Measurements from ENCODE around the gene CDH24. TPM values are rescaled to one million over a fixed set of nuclear protein-coding genes. Genes with fewer than 3 reads are reported as not detected.

Gene CDH24
- total and polyA plus RNA-seq, 9 of the 15 experiments (the other 6 are each of a cell fraction or from before 2014, with no cell fraction given): 0.04 to 16.2 (median 4.9) TPM

- ChIA-PET POLR2A (interaction anchor here (0.7 to 4.0 kb wide), 4 partner anchors 13 to 243 kb away, joined by 3 to 65 read pairs (median 4); partner anchors contain the start of genes OXA1L and PSMB5), CTCF (ENCODE audit: low intra/inter-chr PET ratio) (no interaction called here)
- Histone ChIP-seq H3K4me3 (peak overlapping the region; percentile 43), H3K4me2 (ENCODE audit: insufficient read depth, low read length) (peak overlapping the region; percentile 84), H3K27ac (ENCODE audit: extremely low read depth, low read depth, low read length) (peak overlapping the region; percentile 97), H4K20me1 (replicated peaks; ENCODE audit: control insufficient read depth, insufficient read depth, low read length) (no peaks in the 10 kb centered on the region), H2AFZ (ENCODE audit: low read depth, low read length) (peak overlapping the region; percentile 75), H3K9me1 (ENCODE audit: control insufficient read depth, insufficient read depth, low read length) (no peaks in the 10 kb centered on the region), H3K4me1 (replicated peaks in 1 of 2; ENCODE audit: control insufficient read depth in 2 of 2, insufficient read depth in 2 of 2, low read length in 2 of 2) (peaks cover 24 to 40% of the 10 kb centered on the region in 2 experiments), H3K9ac (ENCODE audit: insufficient read depth in 1 of 2, low read depth in 2 of 2, low read length in 2 of 2) (peak overlapping the region; percentile 71 to 92; a peak in 3 of 4 replicates), H3K27me3 (ENCODE audit: control insufficient read depth in 2 of 2, insufficient read depth in 2 of 2, low read length in 2 of 2) (no peaks in the 10 kb centered on the region), H3K79me2 (ENCODE audit: control insufficient read depth, insufficient read depth, low read length) (peaks cover 43% of the 10 kb centered on the region), H3K9me3 (replicated peaks; ENCODE audit: control insufficient read depth, insufficient read depth, low read depth, low read length) (no peaks in the 10 kb centered on the region), H3K36me3 (ENCODE audit: control insufficient read depth, insufficient read depth, low read length) (no peaks in the 10 kb centered on the region)
- TSS peak; percentile 83 for BruUV-seq (replicated peaks)
- no peak for FAIRE-seq
- in situ Hi-C loops (cut with MboI) (no loop called here), intact Hi-C loops (cut with micrococcal nuclease) (no loop called here)
- ATAC-seq: no peak
- peak in 1 of 4 experiments; percentile 49 for DNase-seq (ENCODE audit: extremely low read depth in 1 of 4, low spot score in 3 of 4)
- 0% methylated on average over 8 of the region's 8 CpGs for WGBS (ENCODE audit: insufficient coverage, low coverage, missing lambda C conversion rate)
- no peak for TF ChIP-seq DACH1 (IDR thresholded peaks at IDR 0.05; ENCODE audit: partially characterized antibody)
- TF ChIP-seq BCL6 (CRISPR knock-in tag; IDR thresholded peaks at IDR 0.05): no peak
- no peak for TF ChIP-seq HDAC6 (IDR thresholded peaks at IDR 0.05; ENCODE audit: low read depth, low read length)
- no peak for TF ChIP-seq ZNF699 (CRISPR knock-in tag; IDR thresholded peaks at IDR 0.05; ENCODE audit: insufficient replicate concordance)
- no peak for TF ChIP-seq STAT5A (IDR thresholded peaks at IDR 0.05; ENCODE audit: borderline replicate concordance, low read length)
- no peak for TF ChIP-seq PPARD (CRISPR knock-in tag; IDR thresholded peaks at IDR 0.05)
- no peak for TF ChIP-seq ZNF668 (CRISPR knock-in tag; IDR thresholded peaks at IDR 0.05)
- TF ChIP-seq MLLT1 (IDR thresholded peaks at IDR 0.05): peak; percentile 20 to 40; a peak in 1 of 4 replicates
- no peak for TF ChIP-seq ZNF184 (CRISPR knock-in tag; IDR thresholded peaks at IDR 0.05)
- TF ChIP-seq ZNF644 (tag; IDR thresholded peaks at IDR 0.05; ENCODE audit: low read depth): 0 out of 2 replicates have a peak, but pooled peaks have one; percentile 37
- peak in 1 of 2 experiments; percentile 26; a peak in 2 of 4 replicates for TF ChIP-seq ZNF639 (CRISPR knock-in tag; conservative IDR thresholded peaks at IDR 0.05 in 1 of 2, IDR thresholded peaks at IDR 0.05 in 1 of 2)
- TF ChIP-seq FOXP1 (CRISPR knock-in tag; IDR thresholded peaks at IDR 0.05): no peak
- no peak for TF ChIP-seq RREB1 (CRISPR knock-in tag; IDR thresholded peaks at IDR 0.05)
- no peak for TF ChIP-seq EHMT2 (IDR thresholded peaks at IDR 0.05)
- no peak for TF ChIP-seq MED1 (CRISPR knock-in tag; IDR thresholded peaks at IDR 0.05; ENCODE audit: borderline replicate concordance)
Observed at GRCh38 chr14:23009483-23009938, 47.8 kb downstream of the CDH24 start.
